Measurements from ENCODE around the gene PTPRZ1.

PTPRZ1 gene

GRCh38 chr7:121919986-121920385 lies 47.0 kb downstream of the PTPRZ1 start:
- Histone ChIP-seq H3K4me3 (ENCODE audit: low read depth in 1 of 5, low read length in 5 of 5) (no peak overlapping the region), H3K9me3 (ENCODE audit: control insufficient read depth in 5 of 5, low read length in 5 of 5) (no peaks in the 10 kb centered on the region), H3K4me1 (ENCODE audit: control insufficient read depth in 5 of 5, insufficient read depth in 5 of 5, low read length in 5 of 5) (no peaks in the 10 kb centered on the region), H3K27me3 (ENCODE audit: control insufficient read depth in 5 of 5, insufficient read depth in 4 of 5, low read length in 5 of 5) (no peaks in the 10 kb centered on the region), H3K27ac (ENCODE audit: low read depth, low read length) (no peak overlapping the region), H3K36me3 (ENCODE audit: control insufficient read depth in 5 of 5, insufficient read depth in 5 of 5, low read length in 5 of 5) (no peaks in the 10 kb centered on the region), H3K9ac (ENCODE audit: low read length in 5 of 5) (no peak overlapping the region)

- H3K9ac ChIP-seq (ENCODE audit: low read length in 5 of 5) = no peak overlapping the region
- no peak overlapping the region for H3K4me3 ChIP-seq (ENCODE audit: low read depth in 1 of 5, low read length in 5 of 5)
- no peak overlapping the region for H3K27ac ChIP-seq (ENCODE audit: low read depth, low read length)
- no peaks in the 10 kb centered on the region for H3K4me1 ChIP-seq (ENCODE audit: control insufficient read depth in 5 of 5, insufficient read depth in 5 of 5, low read length in 5 of 5)
- H3K9me3 ChIP-seq (ENCODE audit: control insufficient read depth in 5 of 5, low read length in 5 of 5) = no peaks in the 10 kb centered on the region
- no peaks in the 10 kb centered on the region for H3K36me3 ChIP-seq (ENCODE audit: control insufficient read depth in 5 of 5, insufficient read depth in 5 of 5, low read length in 5 of 5)
- H3K27me3 ChIP-seq (ENCODE audit: control insufficient read depth in 5 of 5, insufficient read depth in 4 of 5, low read length in 5 of 5) = no peaks in the 10 kb centered on the region
Observed at GRCh38 chr7:121924269-121925186, 51.6 kb downstream of the PTPRZ1 start.

- Histone ChIP-seq H3K9ac (ENCODE audit: low read length in 5 of 5) (no peak overlapping the region), H3K4me3 (ENCODE audit: low read depth in 1 of 5, low read length in 5 of 5) (no peak overlapping the region), H3K9me3 (ENCODE audit: control insufficient read depth in 5 of 5, low read length in 5 of 5) (no peaks in the 10 kb centered on the region), H3K36me3 (ENCODE audit: control insufficient read depth in 5 of 5, insufficient read depth in 5 of 5, low read length in 5 of 5) (no peaks in the 10 kb centered on the region), H3K4me1 (ENCODE audit: control insufficient read depth in 5 of 5, insufficient read depth in 5 of 5, low read length in 5 of 5) (no peaks in the 10 kb centered on the region), H3K27me3 (ENCODE audit: control insufficient read depth in 5 of 5, insufficient read depth in 4 of 5, low read length in 5 of 5) (no peaks in the 10 kb centered on the region), H3K27ac (ENCODE audit: low read depth, low read length) (no peak overlapping the region)
Observed at GRCh38 chr7:121931149-121931902, 58.4 kb downstream of the PTPRZ1 start.

- Histone ChIP-seq H3K4me3 (ENCODE audit: low read depth in 1 of 5, low read length in 5 of 5) (no peak overlapping the region), H3K27ac (ENCODE audit: low read depth, low read length) (no peak overlapping the region), H3K9ac (ENCODE audit: low read length in 5 of 5) (no peak overlapping the region), H3K36me3 (ENCODE audit: control insufficient read depth in 5 of 5, insufficient read depth in 5 of 5, low read length in 5 of 5) (no peaks in the 10 kb centered on the region), H3K4me1 (ENCODE audit: control insufficient read depth in 5 of 5, insufficient read depth in 5 of 5, low read length in 5 of 5) (no peaks in the 10 kb centered on the region), H3K9me3 (ENCODE audit: control insufficient read depth in 5 of 5, low read length in 5 of 5) (no peaks in the 10 kb centered on the region), H3K27me3 (ENCODE audit: control insufficient read depth in 5 of 5, insufficient read depth in 4 of 5, low read length in 5 of 5) (no peaks in the 10 kb centered on the region)
Observed at GRCh38 chr7:121932768-121933167, 59.8 kb downstream of the PTPRZ1 start.

GRCh38 chr7:121936951-121937623 lies 64.1 kb downstream of the PTPRZ1 start:
- no peaks in the 10 kb centered on the region for H3K36me3 ChIP-seq (ENCODE audit: control insufficient read depth in 5 of 5, insufficient read depth in 5 of 5, low read length in 5 of 5)
- H3K27me3 ChIP-seq (ENCODE audit: control insufficient read depth in 5 of 5, insufficient read depth in 4 of 5, low read length in 5 of 5) = no peaks in the 10 kb centered on the region
- H3K9ac ChIP-seq (ENCODE audit: low read length in 5 of 5) = no peak overlapping the region
- H3K4me1 ChIP-seq (ENCODE audit: control insufficient read depth in 5 of 5, insufficient read depth in 5 of 5, low read length in 5 of 5) = no peaks in the 10 kb centered on the region
- H3K4me3 ChIP-seq (ENCODE audit: low read depth in 1 of 5, low read length in 5 of 5) = no peak overlapping the region
- no peak overlapping the region for H3K27ac ChIP-seq (ENCODE audit: low read depth, low read length)
- no peaks in the 10 kb centered on the region for H3K9me3 ChIP-seq (ENCODE audit: control insufficient read depth in 5 of 5, low read length in 5 of 5)

- H3K4me1 ChIP-seq (ENCODE audit: control insufficient read depth in 5 of 5, insufficient read depth in 5 of 5, low read length in 5 of 5) = no peaks in the 10 kb centered on the region
- no peak overlapping the region for H3K4me3 ChIP-seq (ENCODE audit: low read depth in 1 of 5, low read length in 5 of 5)
- H3K27me3 ChIP-seq (ENCODE audit: control insufficient read depth in 5 of 5, insufficient read depth in 4 of 5, low read length in 5 of 5) = no peaks in the 10 kb centered on the region
- H3K9me3 ChIP-seq (ENCODE audit: control insufficient read depth in 5 of 5, low read length in 5 of 5) = no peaks in the 10 kb centered on the region
- H3K36me3 ChIP-seq (ENCODE audit: control insufficient read depth in 5 of 5, insufficient read depth in 5 of 5, low read length in 5 of 5) = no peaks in the 10 kb centered on the region
- H3K27ac ChIP-seq (ENCODE audit: low read depth, low read length) = no peak overlapping the region
- no peak overlapping the region for H3K9ac ChIP-seq (ENCODE audit: low read length in 5 of 5)
Observed at GRCh38 chr7:121938429-121938996, 65.6 kb downstream of the PTPRZ1 start.

GRCh38 chr7:121940918-121941317 lies 68.0 kb downstream of the PTPRZ1 start:
- Histone ChIP-seq H3K27ac (ENCODE audit: low read depth, low read length) (no peak overlapping the region), H3K36me3 (ENCODE audit: control insufficient read depth in 5 of 5, insufficient read depth in 5 of 5, low read length in 5 of 5) (no peaks in the 10 kb centered on the region), H3K27me3 (ENCODE audit: control insufficient read depth in 5 of 5, insufficient read depth in 4 of 5, low read length in 5 of 5) (no peaks in the 10 kb centered on the region), H3K9ac (ENCODE audit: low read length in 5 of 5) (no peak overlapping the region), H3K9me3 (ENCODE audit: control insufficient read depth in 5 of 5, low read length in 5 of 5) (no peaks in the 10 kb centered on the region), H3K4me3 (ENCODE audit: low read depth in 1 of 5, low read length in 5 of 5) (no peak overlapping the region), H3K4me1 (ENCODE audit: control insufficient read depth in 5 of 5, insufficient read depth in 5 of 5, low read length in 5 of 5) (no peaks in the 10 kb centered on the region)

DNA sequence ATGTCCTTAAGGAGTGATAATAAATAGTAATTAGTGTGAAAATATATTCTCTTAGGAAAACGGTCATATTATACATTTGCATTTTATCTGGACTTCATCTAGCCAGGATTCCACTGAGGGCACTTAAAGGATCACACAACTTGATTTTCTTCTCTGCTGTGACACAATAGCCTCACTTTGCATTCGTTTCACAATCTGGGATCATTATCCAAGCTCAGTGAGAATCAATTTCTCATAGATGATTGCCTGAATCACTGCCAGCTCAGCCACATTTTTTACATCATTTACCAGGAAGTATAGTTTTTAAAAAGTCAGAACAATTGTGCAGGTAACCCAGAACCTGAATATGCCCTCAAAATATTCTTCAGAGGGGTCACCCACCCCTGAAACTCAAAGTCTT lies 68.9 kb downstream of the PTPRZ1 start:
- no peaks in the 10 kb centered on the region for H3K9me3 ChIP-seq (ENCODE audit: control insufficient read depth in 5 of 5, low read length in 5 of 5)
- H3K36me3 ChIP-seq (ENCODE audit: control insufficient read depth in 5 of 5, insufficient read depth in 5 of 5, low read length in 5 of 5) = no peaks in the 10 kb centered on the region
- no peaks in the 10 kb centered on the region for H3K27me3 ChIP-seq (ENCODE audit: control insufficient read depth in 5 of 5, insufficient read depth in 4 of 5, low read length in 5 of 5)
- no peaks in the 10 kb centered on the region for H3K4me1 ChIP-seq (ENCODE audit: control insufficient read depth in 5 of 5, insufficient read depth in 5 of 5, low read length in 5 of 5)
- no peak overlapping the region for H3K9ac ChIP-seq (ENCODE audit: low read length in 5 of 5)
- no peak overlapping the region for H3K4me3 ChIP-seq (ENCODE audit: low read depth in 1 of 5, low read length in 5 of 5)
- no peak overlapping the region for H3K27ac ChIP-seq (ENCODE audit: low read depth, low read length)

DNA sequence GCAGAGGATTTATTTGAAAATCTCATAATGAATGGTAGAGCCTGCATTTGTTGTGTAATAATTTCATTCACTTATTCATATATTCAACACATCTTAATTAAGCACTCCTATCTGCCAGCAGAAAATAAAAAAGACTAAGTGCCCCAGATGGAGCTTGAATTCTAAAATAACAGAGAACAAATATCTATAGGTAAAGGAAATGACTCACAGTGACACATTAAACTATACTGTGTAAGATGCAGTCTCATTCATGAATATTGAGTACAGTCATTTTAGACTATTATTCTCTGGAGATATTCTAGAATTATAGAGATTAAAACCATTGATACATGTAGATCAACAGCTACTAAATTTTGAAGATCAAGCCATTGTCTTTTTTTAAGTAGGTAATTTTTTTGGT lies 72.1 kb downstream of the PTPRZ1 start:
- H3K4me3 ChIP-seq (ENCODE audit: low read depth in 1 of 5, low read length in 5 of 5) = no peak overlapping the region
- no peak overlapping the region for H3K9ac ChIP-seq (ENCODE audit: low read length in 5 of 5)
- no peaks in the 10 kb centered on the region for H3K9me3 ChIP-seq (ENCODE audit: control insufficient read depth in 5 of 5, low read length in 5 of 5)
- H3K36me3 ChIP-seq (ENCODE audit: control insufficient read depth in 5 of 5, insufficient read depth in 5 of 5, low read length in 5 of 5) = no peaks in the 10 kb centered on the region
- no peak overlapping the region for H3K27ac ChIP-seq (ENCODE audit: low read depth, low read length)
- H3K27me3 ChIP-seq (ENCODE audit: control insufficient read depth in 5 of 5, insufficient read depth in 4 of 5, low read length in 5 of 5) = no peaks in the 10 kb centered on the region
- H3K4me1 ChIP-seq (ENCODE audit: control insufficient read depth in 5 of 5, insufficient read depth in 5 of 5, low read length in 5 of 5) = no peaks in the 10 kb centered on the region
